Calu3 (cell line): ENCODE measurements around the gene RALGAPB. TPM values are rescaled to one million over a fixed set of nuclear protein-coding genes. Genes with fewer than 3 reads are reported as not detected.

ENCODE experiments used
- BruUV-seq: library from RNA; stranded (reverse); fragments of 400-500 nt; replicated peaks from 2 replicates; lab custom pipeline; 2021; lab: Mats Ljungman, UMichigan
- CTCF ChIA-PET: fragments of 300-600 bp; sonication (Branson Sonifier 250); formaldehyde crosslinking; loops from one replicate; lab custom pipeline; 2022; ENCODE audit warnings: antibody characterized with exemption; lab: Charles Lee
- DNase-seq: peaks from one replicate; pipeline ENCODE4 v3.0.0; 2022
- H3K27ac Mint-ChIP-seq: one replicate; pipeline ENCODE4 v1.8.0; 2022; ENCODE audit warnings: mixed read lengths; ENCODE audit not compliant: unreplicated experiment
- H3K27me3 Mint-ChIP-seq: one replicate; pipeline ENCODE4 v1.8.0; 2022; ENCODE audit warnings: mixed read lengths; ENCODE audit not compliant: unreplicated experiment
- H3K36me3 Mint-ChIP-seq: one replicate; pipeline ENCODE4 v1.8.0; 2022; ENCODE audit warnings: mild to moderate bottlenecking, moderate library complexity, mixed read lengths; ENCODE audit not compliant: insufficient read depth, unreplicated experiment
- H3K4me1 Mint-ChIP-seq: one replicate; pipeline ENCODE4 v1.8.0; 2022; ENCODE audit warnings: mild to moderate bottlenecking, low read depth, mixed read lengths; ENCODE audit not compliant: unreplicated experiment
- H3K4me3 Mint-ChIP-seq: one replicate; pipeline ENCODE4 v1.8.0; 2022; ENCODE audit warnings: mild to moderate bottlenecking, low read depth, moderate library complexity, mixed read lengths; ENCODE audit not compliant: unreplicated experiment
- H3K9me3 Mint-ChIP-seq: one replicate; pipeline ENCODE4 v1.8.0; 2022; ENCODE audit warnings: low read depth, mixed read lengths; ENCODE audit not compliant: unreplicated experiment
- intact Hi-C: fragments of 100-400 bp; cut with micrococcal nuclease; formaldehyde crosslinking; loops from one replicate; pipeline ENCODE4 v1.10.0; 2022; ENCODE audit not compliant: unreplicated experiment
- total RNA-seq: library from RNA; stranded (reverse); gene quantifications from 2 replicates; pipeline ENCODE4 v1.2.3, GENCODE V29; 2022
- TF ChIP-seq, protein P1 (sequence below): fragments of 200-600 bp; IDR thresholded peaks from one replicate; pipeline ENCODE4 v1.8.0; 2022; ENCODE audit warnings: antibody characterized with exemption; ENCODE audit not compliant: unreplicated experiment

Gene RALGAPB
- total RNA-seq, 1 experiment from 2014 or later = 59.8 TPM

DNA sequence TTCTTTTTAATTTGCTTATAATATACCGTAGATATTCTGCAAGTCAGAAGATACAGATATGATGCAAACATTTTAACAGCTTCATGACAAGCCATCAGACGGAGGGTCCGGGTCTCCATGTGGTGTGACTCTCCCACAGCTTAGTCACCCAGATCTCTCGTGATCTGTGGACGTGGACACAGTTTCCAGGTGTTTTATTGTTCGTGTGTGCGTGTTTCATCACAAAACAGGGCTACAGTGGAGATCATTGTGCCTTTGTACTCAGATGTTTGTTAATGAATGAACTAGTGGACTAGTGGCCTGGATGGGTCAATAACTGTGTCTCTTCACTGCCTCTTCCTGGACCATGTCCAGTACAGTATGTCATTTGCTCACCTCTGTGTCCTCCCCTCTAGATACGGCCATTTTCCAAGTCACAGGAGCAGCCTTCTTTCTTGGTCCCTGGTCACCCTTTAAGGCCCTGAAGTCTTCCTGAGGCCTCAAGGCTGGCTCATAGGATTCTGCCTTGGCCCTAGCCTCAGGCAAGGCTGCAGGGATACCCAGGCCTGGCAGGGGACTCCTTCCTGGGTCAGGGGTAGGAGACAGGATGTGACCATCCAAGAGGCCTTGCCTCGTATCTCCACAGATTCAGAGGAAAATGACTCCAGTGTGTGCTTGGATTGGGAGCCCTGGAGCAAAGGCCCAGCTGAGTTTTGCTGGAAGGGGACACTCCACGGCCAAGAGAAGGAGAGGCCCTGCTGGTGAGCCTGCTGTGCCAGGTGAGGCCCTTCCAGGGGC lies 112.9 kb downstream of the RALGAPB start:
- no peak for DNase-seq
- CTCF ChIA-PET = no interaction called here
- H3K36me3 Mint-ChIP-seq = no peaks in the 10 kb centered on the region
- no peak overlapping the region for H3K27ac Mint-ChIP-seq
- intact Hi-C loops = no loop called here
- BruUV-seq = no TSS peak
- H3K9me3 Mint-ChIP-seq = no peaks in the 10 kb centered on the region
- TF ChIP-seq, protein P1, sequence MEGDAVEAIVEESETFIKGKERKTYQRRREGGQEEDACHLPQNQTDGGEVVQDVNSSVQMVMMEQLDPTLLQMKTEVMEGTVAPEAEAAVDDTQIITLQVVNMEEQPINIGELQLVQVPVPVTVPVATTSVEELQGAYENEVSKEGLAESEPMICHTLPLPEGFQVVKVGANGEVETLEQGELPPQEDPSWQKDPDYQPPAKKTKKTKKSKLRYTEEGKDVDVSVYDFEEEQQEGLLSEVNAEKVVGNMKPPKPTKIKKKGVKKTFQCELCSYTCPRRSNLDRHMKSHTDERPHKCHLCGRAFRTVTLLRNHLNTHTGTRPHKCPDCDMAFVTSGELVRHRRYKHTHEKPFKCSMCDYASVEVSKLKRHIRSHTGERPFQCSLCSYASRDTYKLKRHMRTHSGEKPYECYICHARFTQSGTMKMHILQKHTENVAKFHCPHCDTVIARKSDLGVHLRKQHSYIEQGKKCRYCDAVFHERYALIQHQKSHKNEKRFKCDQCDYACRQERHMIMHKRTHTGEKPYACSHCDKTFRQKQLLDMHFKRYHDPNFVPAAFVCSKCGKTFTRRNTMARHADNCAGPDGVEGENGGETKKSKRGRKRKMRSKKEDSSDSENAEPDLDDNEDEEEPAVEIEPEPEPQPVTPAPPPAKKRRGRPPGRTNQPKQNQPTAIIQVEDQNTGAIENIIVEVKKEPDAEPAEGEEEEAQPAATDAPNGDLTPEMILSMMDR = no peak
- no peak overlapping the region for H3K4me3 Mint-ChIP-seq
- H3K4me1 Mint-ChIP-seq = no peaks in the 10 kb centered on the region
- H3K27me3 Mint-ChIP-seq = no peaks in the 10 kb centered on the region

DNA sequence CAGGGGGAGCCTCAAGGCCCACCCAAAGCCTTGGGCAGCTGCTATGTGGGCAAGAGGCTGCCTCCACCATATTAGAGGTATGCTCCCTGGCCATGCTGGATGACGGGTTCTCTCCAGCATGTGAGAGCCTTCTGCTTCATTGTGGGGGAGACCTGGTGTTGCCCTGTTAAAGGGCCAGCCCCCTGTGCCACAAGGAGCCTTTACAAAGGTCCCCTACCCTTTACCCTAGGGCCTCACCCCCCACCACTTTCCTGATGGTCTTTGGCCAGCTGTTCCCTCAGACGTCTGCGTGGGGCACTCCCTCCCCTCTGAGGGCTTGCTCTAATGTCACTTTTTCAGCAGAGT lies 113.5 kb downstream of the RALGAPB start:
- H3K27ac Mint-ChIP-seq = no peak overlapping the region
- H3K27me3 Mint-ChIP-seq = no peaks in the 10 kb centered on the region
- no peaks in the 10 kb centered on the region for H3K36me3 Mint-ChIP-seq
- CTCF ChIA-PET = no interaction called here
- TF ChIP-seq, protein P1 = no peak
- DNase-seq = no peak
- intact Hi-C loops = no loop called here
- no peaks in the 10 kb centered on the region for H3K4me1 Mint-ChIP-seq
- no peaks in the 10 kb centered on the region for H3K9me3 Mint-ChIP-seq
- BruUV-seq = no TSS peak
- H3K4me3 Mint-ChIP-seq = no peak overlapping the region

DNA sequence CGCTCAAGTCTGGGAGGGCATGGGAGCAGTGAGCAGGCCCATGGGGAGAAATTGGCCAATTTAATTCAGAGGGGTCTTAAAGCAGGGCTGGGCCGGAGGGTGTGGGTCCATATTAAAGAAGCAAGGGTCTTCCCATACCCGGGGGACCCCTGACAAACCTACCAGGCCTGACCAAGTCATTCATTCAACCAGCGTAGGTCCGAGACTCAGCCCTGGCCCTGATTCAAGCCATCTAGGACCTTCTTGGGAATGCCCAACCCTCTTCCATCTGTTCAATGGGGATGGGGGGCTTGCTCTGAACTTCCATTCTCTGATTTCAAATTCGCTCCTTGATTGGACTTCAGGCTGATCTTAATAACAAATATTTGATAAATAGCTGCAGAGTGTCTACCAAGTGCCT lies 115.7 kb downstream of the RALGAPB start:
- TF ChIP-seq, protein P1 = no peak
- H3K9me3 Mint-ChIP-seq = no peaks in the 10 kb centered on the region
- DNase-seq = no peak
- no TSS peak for BruUV-seq
- H3K27me3 Mint-ChIP-seq = no peaks in the 10 kb centered on the region
- CTCF ChIA-PET = no interaction called here
- no peak overlapping the region for H3K27ac Mint-ChIP-seq
- H3K4me3 Mint-ChIP-seq = no peak overlapping the region
- H3K36me3 Mint-ChIP-seq = no peaks in the 10 kb centered on the region
- no peaks in the 10 kb centered on the region for H3K4me1 Mint-ChIP-seq
- intact Hi-C loops = no loop called here

DNA sequence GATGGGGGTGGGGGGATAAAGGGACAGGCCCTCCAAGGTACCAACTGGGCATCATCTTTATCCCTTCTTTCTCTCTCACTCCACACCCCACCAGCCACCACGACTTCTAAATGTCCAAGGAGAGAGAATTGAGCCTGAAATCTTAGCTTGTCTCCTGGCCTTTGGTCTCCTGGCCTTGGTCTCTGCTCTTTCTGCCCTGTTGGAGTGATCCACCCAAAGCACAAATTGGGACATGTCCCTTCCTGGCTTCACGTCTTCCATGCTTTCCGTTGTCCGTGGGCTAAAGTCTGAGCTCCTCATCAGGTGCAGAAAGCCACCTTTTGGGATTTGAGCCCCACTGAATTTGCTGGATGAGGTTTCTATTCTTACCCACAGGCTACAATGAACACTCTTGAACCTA lies 116.7 kb downstream of the RALGAPB start:
- intact Hi-C loops = no loop called here
- no TSS peak for BruUV-seq
- Mint-ChIP-seq H3K4me3 (no peak overlapping the region), H3K27ac (no peak overlapping the region), H3K36me3 (no peaks in the 10 kb centered on the region), H3K9me3 (no peaks in the 10 kb centered on the region), H3K27me3 (no peaks in the 10 kb centered on the region), H3K4me1 (no peaks in the 10 kb centered on the region)
- DNase-seq = no peak
- TF ChIP-seq, protein P1 = no peak
- CTCF ChIA-PET = no interaction called here
